Ammon's horn (tissue), 1 donor: Measurements from ENCODE around the gene PDCD11.

ENCODE experiments used
- DNase-seq: peaks from one replicate; pipeline ENCODE4 v3.0.0-alpha.2; 2016; ENCODE audit warnings: low spot score

The PDCD11 gene

DNA sequence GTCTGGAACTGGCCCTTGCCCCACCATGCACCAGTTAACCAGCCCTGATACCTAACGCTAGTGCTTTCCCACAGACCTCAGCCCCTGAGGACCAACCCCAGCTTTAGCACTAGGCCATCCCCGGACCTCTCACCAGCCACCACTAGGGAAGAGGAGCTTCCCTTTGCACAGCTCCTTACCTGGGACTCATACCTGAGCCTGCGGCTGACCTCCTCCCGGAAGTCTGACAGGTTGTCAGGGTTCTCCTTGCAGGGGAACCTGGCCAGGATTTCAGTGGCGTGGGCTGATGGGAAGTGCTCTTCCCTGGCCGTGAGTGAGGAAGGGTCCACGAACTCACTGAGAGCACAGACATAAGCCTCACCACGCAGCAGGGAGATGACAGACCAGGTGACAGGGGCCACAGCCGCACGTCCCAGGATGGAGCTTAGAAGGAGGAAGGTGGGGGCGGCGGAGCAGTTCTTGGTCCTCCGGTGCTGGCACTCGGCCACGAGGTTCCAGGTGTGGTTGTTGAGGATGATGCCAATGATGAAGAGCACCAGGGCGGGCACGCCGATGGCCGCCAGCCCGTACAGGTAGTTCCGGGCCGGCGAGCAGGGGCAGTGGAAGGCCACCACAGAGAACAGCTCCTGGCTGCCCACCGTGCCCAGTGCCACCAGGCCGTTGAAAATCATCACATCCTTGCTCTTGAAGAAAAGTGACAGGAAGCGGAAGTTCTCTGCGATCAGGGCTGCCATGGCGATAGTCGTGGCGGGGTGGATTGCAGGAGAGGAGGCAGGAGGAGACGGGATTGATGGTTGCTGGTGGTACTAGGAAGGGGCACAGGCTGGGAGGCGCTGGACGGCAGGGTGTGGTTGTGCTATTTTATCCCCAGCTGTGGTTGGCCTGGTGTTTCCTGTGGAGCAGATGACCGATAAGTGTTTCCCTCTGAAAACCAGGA lies 53.0 kb downstream of the PDCD11 start:
- DNase-seq = no peak

DNA sequence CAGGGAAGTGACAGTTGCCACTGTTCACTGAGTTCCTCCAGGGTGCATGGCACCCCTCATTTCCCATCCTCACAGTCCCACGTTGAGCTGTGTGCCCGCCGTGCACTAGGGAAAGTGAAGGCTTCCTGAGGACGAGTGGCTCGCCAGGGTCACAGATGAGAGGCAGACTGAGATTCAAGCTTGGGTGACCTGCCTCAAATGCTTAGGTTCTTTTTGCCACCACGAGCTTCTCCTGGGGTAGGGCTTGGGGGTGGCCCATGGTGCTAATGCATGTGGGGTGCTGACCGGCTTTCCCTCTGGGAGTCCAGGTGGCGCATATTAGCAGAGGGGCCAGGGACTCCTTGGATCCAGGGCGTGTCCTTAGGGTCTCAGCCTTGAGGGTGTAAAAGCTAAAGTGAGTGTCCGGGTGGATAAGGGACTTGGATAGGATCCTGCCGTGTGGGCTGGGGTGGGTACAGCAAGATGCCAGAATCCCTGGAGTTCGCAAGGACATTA lies 53.8 kb downstream of the PDCD11 start:
- DNase-seq = no peak

DNA sequence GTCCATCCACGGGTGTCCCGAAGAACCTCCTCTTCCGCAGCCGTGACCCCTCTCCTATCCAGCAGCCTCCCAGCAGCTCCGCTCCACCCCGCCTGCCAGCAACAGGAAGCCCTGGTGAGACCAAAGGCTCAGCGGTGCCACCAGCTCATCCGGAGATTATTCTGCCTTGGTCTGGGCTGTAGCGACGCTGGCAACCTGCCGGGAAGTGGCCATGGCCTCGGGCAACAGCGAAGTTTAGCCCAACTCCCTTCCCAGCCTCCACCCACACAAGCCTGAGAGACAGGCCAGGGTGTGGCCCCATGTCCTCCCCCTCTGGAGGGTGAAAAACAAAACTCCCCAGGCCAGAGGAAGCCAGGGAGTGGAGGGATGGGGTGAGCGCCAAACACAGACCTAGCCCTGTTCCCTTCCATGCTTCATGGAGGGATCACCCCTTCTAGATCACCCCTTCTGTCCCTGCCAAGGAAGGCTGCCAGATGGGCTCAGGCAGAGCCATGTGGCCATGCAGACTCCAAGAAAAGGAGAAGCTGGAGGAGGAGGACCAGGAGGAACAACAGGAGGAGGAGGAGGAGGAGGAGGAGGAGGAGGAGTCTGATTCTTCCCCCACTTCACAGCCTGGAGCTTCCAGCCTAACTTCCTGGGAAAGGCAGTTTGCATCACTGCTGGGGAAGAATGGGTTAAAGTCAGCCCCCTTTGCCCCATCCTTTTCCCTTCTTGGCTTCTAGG lies 54.8 kb downstream of the PDCD11 start:
- DNase-seq = peak; percentile 42

DNA sequence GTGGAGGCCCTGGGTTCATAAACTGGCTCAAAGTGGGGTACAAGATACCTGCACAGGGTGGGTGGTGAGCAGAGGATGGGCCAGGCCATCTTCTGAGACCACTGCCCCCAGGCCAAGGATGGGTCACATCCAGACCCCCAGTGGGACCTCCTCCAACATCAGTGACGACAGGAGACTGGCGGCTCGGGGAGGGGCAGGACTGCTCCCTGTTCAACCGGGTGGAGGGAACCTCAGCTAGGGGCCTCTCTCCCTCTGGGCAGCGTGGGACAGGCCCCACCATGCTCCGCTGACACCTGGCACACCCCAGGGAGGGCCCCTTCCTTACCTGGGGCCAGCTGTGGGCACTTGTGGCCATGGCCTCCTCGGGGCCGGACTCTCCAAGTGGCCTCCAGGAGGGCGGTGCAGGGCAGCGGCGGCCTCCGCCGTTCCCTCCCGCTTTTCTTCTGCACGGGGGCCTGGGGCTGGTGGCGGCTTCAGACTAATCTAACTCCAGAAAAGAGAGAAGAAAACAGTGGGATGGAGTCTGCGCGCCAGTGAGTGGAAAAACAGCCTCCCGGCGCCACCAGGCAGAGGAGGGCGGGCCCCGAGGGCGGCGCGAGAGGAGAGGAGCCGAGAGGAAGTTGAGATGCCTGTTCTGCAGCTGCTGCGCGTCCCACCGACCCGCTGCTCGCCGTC lies 55.5 kb downstream of the PDCD11 start, which contains the start of gene CALHM2:
Gene CALHM2 (minus strand): TSS at position 540 of the 675 bp plus-strand sequence. CDS start 2,429 bp downstream, outside the sequence.
- peak; percentile 70 for DNase-seq

DNA sequence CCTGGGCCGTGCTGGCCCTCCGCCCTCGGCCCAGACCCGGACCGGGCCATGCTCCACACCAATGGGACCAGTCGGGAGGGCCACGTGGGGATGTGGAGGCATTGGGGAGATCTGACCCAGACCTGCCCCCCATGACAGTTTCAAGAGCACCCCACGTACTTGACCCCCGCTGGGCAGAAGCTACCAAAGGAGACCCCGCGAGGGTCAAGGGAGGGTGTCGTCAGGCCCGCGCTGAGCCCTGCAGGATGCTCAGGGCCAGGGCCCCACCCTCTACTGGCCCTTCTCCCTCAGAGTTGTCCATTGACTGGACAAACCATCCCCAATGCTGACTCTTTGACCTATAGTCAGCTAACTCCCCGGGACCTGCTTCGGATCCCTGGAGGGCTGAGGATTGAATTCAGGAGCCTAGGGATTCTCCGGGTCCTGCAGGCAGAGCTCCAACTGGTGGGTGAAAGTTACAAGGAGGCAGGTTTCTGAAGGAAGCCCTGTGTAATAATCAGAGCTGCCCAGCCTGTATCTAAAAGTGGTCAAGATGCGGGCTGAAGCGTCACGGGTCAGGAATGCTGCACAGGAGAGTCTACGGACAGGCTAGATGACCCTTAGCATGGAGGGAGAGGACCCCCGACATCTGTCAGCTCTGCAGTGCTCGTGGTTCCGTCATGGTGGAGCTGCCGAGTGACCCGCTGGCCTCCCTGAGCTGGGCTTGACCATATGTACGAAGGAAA lies 56.2 kb downstream of the PDCD11 start:
- no peak for DNase-seq

DNA sequence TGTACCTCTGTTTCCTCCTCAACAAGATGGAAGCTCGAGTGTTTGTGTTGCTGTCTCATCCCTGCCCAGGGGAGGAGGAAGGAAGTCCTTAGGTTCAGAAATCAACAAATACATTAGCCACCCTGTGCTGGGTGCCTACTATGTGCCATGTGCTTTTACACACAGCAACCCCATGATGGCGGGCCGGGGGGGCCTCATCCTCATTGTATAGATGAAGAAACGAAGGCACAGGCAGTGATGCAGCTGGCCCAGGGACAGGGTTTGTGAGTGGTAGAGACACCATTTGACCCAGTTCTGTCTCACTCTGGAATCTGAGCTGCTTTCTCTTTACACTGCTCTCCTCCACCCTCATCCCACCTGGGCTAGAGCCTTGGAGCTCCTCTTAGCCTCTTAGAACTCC lies 57.6 kb downstream of the PDCD11 start:
- no peak for DNase-seq

DNA sequence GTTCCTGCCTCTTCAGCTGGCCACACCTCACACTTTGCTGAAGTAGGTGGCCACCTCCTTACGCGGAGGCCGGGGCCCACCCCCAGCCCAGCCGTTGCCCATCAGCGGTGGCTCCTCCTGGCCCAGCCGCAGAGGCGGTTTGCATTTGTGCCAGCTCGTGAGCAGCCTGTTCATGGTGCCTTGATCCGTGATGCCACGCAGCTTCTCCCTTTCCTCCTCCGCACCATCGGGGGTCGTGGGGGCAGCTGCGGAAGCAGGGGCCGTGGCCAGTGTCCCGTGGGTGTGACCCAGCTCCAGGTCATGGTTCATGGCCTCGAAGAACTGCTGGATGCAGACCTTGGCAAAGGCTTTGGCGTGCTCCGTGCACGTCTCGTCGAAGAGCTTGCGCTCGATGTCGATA lies 58.8 kb downstream of the PDCD11 start:
- DNase-seq = no peak

DNA sequence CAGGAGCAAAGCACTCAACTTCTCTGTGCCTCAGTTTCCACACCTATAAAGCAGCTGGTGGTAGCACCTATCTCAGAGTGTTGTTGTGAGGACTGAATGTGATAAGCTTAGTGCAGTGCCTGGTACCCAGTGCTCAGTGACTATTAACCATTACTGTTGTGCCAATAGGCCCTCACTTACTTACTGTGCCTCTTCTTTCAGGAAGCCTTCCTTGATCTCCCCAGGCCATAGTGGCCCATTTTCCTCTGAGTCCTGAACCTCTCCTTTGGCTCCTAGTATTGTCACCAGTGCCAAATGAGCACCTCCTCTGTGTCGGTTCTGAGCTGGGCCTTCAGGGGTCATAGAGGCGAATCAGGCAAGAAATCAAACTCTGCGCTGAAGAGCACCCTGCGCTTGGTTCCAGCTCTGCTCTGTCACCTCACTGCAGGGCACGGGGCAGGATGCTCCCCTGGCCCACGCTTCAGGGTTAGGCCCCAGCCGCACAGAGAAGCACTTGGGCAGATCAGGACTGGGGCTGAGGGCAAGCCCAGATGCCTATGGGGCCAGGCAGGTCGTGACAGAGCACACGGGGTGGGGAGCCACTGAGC lies 59.7 kb downstream of the PDCD11 start:
- DNase-seq = no peak

DNA sequence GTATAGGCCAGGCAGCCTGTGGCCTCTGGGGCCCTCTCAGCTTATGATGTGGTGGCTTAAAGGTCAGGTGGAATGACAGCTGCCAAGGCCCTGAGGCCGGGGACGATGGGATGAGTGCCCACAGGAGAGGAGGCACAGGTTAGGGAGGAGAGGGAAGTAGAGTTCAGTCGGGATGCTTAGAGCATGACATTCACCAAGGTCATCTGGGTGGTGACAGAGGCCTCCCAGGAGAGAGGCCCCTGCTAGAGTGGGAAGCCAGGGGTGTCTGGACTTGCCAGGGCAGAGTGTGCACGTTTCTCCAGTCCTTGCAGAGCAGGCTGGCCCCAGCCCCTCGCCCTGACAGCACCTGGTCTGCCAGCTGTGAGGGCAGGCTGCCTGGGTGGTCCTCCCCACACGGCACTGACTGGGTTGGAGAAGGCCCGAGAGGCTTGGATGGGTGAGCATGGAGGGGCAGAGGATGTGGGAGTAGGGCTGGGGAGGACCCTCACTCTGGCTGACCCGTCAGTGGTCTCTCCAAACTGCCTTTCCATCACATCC lies 60.8 kb downstream of the PDCD11 start:
- DNase-seq = no peak

DNA sequence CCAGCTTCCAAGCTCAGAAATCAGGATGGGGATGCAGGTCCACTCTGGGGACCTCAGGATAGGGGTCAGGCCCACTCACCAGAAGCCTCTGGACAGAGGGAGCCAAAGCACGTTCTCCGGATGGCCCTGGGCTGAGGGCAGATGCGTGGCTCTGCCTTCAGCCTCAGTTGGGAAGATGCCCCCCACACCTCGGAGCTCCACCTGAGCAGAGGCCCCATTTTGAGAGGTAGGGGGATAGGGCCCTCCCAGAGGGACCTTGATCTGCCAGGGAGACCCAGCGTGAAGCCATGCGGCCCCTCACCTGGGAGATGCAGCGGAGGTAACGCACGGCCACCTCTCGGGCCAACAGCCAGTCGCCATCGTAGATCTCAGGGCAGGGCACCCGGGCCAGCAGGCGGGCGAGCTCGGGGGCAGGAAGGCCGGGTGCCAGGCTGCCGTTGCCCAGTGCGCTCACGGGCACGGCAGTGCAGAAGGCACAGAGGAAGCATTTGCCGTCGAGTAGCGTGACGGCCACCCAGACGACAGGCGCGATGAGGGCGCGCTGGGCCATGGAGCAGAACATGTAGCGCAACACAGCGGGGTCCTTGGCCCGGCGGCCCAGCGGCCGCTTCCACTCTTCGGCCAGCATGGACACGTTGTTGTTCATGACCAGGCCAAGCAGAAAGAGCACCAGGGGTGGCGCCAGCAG lies 61.6 kb downstream of the PDCD11 start:
- DNase-seq = no peak

DNA sequence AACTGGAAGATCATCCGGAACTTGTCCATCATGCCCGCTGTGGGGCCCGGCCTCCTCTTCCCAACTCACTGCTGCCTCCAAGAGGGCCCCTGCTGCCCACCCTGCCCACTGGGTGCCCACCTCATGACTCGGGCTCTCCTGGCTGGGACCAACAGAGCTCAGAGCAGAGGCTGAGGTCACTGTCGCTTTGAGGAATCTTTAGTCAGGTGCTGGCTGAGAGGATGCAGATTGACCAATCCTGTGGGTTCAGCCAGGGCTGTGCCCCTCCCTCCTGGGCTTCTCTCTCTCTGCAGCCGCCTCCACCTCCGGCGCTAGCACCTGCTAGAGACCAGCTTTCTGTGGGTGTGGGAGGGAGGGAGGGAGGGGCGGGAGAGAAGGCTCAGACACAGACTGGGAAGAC lies 62.3 kb downstream of the PDCD11 start, which contains the start of gene CALHM1:
Gene CALHM1 (minus strand): TSS at position 181 of the 400 bp plus-strand sequence. CDS start 149 bp downstream, at position 32.
- DNase-seq = peak; percentile 39

DNA sequence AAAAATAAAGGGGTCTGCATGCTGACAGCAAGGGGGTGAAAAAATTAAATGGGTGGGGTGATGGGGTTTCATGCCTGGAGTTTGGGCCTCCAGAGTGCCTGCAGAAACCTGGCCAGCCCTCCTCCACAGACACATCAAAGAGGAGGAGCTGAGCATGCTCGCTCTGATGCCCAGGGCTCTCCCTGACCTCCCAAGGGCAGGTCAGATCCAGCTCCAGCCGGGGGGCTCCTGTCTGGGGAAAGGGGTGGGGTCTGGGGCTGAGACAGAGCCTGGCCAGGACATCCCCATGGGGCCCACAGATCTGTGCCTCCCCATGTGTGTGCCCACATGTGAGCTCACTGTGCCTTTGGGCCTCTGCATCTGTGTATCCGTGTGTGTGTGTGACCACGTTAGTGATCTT lies 63.2 kb downstream of the PDCD11 start:
- DNase-seq = no peak

DNA sequence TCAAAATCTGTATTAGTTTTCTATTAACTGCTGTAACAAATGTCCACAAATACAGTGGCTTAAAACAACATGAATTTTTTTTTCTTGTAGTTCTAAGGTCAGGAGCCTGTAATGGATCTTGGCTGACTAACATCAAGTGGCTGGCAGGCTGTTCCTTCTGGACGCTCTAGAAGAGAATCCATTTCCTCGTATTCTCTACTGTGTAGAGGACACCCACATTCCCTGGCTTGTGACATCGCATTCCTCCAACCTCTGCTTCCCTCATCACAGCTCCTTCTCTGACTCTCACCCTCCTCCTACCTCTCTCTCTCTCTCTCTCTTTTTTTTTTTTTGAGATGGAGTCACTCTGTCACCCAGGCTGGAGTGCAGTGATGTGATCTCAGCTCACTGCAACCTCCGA lies 67.1 kb downstream of the PDCD11 start:
- no peak for DNase-seq

DNA sequence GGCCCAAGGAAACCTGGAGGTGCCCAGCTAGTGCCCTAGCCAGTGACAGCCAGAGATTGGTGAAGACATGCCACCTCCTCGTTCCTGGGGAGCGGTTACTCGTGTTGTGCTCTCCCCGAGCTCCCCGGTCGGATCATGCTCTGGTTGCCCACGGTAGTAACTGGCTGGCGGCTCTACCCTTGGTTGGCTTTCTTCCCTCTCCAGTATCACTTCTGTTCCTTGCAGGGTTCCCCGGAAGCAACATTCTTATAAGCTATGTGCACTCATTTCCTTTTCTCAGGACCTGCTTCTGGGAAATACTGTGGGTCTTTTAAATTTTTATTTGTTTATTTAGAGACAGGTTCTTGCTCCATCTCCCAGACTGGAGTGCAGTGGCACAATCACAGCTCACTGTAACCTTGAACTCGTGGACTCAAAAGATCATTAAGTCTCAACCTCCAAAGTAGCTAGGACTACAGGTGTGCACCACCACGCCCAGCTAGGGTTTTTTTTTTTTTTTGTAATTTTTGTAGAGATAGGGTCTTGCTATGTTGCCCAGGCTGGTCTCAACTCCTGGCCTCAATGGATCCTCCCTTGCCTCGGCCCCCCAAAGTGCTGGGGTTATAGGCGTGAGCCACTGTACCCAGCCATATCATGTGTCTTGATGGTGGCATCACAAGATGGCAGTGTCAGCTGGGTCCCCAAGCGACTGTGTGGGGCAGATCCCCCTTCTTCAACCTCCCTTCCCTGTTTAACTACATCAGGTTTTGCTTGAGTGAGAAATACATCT lies 69.2 kb downstream of the PDCD11 start:
- no peak for DNase-seq

DNA sequence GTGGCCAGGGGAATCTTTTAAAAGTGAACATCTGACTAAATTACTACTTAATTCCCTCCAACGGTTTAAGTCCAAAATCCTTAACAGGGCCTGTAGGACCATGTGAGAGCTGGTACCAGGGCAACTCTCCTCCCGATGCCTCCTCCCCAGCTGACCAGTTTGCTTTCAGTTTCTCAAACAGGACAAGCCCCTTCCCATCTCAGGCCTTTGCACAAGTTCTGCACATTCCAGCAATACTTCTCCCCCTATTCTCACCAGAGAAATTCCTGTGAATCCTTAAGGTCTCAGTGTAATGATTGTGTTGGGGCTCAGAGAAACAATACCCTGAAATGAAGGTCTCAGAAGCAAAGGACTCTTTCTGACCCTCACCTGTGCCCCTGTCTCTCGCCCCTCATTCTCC lies 70.3 kb downstream of the PDCD11 start:
- no peak for DNase-seq

DNA sequence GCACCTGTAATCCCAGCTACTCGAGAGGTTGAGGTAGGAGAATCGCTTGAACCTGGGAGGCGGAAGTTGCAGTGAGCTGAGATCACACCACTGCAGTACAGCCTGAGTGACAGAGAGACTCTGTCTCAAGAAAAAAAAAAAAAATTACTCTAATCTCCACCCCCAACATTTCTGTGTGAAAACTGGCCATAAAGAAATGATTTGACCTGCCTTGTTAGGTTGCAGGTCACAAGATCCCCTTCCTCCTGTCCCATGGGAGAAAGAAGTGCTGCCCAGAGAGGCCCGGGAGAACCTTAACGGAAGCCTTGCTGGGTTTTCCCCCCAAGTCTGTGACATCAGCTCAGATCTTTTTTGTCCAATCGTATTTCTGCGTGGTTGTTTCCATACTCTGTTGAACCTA lies 71.0 kb downstream of the PDCD11 start:
- DNase-seq = no peak

DNA sequence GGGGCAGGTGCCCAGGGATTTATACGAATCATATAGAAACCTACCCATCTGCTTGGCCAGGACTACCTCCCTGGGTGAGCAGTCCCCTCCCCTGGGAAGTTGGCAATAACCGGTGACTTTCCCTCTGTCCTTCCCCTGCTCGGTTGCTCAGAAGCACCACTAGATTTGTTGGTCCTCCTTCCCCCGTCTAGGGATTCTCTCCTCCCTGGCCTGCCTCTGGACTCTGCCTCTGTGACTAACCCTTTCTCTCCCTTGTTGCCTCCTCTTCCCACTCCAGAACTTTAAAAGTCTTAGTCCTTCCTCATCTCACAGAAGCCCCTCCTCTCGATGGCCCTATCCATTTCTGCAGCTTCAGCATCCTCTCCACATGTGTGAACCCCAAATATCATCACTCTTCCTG lies 72.8 kb downstream of the PDCD11 start:
- no peak for DNase-seq

DNA sequence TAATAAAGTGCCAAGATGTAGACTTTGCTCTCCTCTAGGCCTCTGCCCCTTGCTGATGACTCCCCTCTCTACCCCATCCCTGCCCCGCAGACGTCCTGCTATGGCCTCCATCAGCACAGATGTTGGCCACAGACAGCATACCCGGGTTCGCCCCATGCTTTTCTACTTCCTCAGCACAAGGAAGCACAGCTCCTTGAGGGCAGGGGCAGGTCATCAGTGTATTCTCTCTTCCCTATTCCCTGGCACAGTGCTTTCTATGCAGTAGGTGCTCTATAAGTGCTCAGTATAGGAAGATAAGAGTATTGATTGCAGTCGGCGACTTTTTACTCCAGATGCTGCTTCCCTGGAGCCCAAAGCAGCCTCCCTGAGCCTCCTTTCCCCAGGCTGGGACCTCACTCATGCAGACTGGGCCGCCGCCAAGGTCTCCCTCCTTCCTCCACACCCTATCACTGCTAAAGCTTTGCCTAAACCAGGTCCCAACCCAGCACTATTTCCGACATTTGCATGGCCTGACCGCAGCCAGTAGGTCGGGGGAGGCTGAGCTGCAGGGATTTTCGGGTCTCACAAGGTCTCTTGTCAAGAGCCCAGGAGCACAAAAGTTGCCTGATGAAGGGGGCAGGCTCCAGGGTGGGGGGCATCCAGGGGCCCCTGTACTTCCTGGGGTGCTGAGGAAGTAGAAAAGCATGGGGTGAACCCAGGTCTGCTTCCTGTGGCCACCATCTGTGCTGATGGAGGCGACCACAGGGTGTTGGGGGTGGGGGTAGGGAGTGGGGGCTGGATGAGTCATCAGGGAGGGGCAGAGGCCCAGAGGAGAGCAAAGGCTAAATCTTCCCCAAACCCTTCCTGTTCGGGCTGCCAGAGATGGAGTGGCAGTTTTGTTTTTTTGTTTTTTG lies 74.6 kb downstream of the PDCD11 start:
- no peak for DNase-seq
